NB4 (cell line): ENCODE measurements around the gene HSD17B2.

Experiments
- DNase-seq: peaks from one replicate; pipeline ENCODE4 v3.0.0; 2010; ENCODE audit warnings: low read depth
- H3K4me3 ChIP-seq: one replicate; pipeline ENCODE4 v1.5.1; 2011; ENCODE audit warnings: mild to moderate bottlenecking, low read depth, low read length, moderate library complexity
- MAX ChIP-seq: IDR thresholded peaks from 2 replicates; pipeline ENCODE4 v1.6.1; 2011; ENCODE audit warnings: low read depth, low read length
- MYC ChIP-seq: IDR thresholded peaks from 2 replicates; pipeline ENCODE4 v1.6.1; 2011; ENCODE audit warnings: low read depth, low read length
- POLR2A ChIP-seq: IDR thresholded peaks from 2 replicates; pipeline ENCODE4 v1.6.1; 2011; ENCODE audit warnings: mild to moderate bottlenecking; ENCODE audit not compliant: insufficient read length; ENCODE audit errors: extremely low read depth
- TF ChIP-seq, protein P1 (sequence below): IDR thresholded peaks from one replicate; pipeline ENCODE4 v1.5.1; 2012; ENCODE audit warnings: low read depth, low read length

The HSD17B2 gene

DNA sequence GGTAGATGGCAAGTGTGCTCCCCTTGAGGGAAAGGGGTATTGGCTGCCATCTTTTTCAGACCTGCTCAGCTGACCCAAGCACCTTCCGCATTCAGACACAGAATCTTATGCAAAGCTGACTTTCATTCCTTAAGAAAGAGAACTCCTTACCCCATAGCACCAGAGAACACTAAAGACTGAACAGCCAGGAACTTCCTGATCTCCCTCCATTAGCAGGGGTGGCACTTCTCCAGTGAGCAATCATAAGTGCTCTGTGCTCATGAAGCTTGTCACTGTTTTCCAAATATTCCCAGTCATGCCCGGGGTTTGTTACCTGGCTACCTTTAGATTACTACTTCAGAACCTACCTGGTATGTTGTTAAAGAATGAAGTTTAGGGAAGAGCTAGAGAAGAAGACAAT lies 11.9 kb downstream of the HSD17B2 start:
- DNase-seq, result no peak
- H3K4me3 ChIP-seq, result no peak overlapping the region
- TF ChIP-seq POLR2A, result no peak
- TF ChIP-seq, protein P1, sequence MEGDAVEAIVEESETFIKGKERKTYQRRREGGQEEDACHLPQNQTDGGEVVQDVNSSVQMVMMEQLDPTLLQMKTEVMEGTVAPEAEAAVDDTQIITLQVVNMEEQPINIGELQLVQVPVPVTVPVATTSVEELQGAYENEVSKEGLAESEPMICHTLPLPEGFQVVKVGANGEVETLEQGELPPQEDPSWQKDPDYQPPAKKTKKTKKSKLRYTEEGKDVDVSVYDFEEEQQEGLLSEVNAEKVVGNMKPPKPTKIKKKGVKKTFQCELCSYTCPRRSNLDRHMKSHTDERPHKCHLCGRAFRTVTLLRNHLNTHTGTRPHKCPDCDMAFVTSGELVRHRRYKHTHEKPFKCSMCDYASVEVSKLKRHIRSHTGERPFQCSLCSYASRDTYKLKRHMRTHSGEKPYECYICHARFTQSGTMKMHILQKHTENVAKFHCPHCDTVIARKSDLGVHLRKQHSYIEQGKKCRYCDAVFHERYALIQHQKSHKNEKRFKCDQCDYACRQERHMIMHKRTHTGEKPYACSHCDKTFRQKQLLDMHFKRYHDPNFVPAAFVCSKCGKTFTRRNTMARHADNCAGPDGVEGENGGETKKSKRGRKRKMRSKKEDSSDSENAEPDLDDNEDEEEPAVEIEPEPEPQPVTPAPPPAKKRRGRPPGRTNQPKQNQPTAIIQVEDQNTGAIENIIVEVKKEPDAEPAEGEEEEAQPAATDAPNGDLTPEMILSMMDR, result no peak
- TF ChIP-seq MYC, result no peak
- TF ChIP-seq MAX, result no peak

GRCh38 chr16:82047374-82047773 lies 12.3 kb downstream of the HSD17B2 start:
- no peak for DNase-seq
- H3K4me3 ChIP-seq, result no peak overlapping the region
- TF ChIP-seq MAX (no peak), MYC (no peak), POLR2A (no peak)
- TF ChIP-seq, protein P1, result no peak

DNA sequence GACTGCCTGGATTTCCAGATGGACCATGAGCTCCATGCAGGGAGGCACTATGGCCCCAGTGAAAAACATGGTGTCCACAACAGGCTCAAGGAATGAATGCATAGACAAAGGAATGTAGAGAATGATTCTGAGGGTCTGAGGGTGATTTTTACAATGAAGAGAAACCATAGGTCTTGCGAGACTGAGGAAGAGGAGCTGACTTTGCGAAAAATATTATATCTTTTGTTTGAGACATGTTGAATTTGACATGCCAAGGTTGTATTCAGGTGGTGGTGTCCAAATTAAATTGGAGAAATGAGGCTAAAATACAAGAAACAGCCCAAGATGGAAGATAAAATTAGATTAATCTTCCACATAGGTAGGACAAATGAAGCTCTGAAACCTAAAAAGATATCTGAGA lies 12.7 kb downstream of the HSD17B2 start:
- DNase-seq, result no peak
- no peak overlapping the region for H3K4me3 ChIP-seq
- TF ChIP-seq MAX (no peak), MYC (no peak), POLR2A (no peak)
- TF ChIP-seq, protein P1, result no peak

GRCh38 chr16:82049484-82049883 lies 14.4 kb downstream of the HSD17B2 start:
- DNase-seq, result no peak
- TF ChIP-seq MYC (no peak), MAX (no peak), POLR2A (no peak)
- TF ChIP-seq, protein P1, result no peak
- H3K4me3 ChIP-seq, result no peak overlapping the region

- DNase-seq, result no peak
- no peak for TF ChIP-seq POLR2A
- TF ChIP-seq MYC, result no peak
- TF ChIP-seq, protein P1, result no peak
- TF ChIP-seq MAX, result no peak
Measured at GRCh38 chr16:82050506-82050905, 15.5 kb downstream of the HSD17B2 start.

GRCh38 chr16:82050909-82051357 lies 15.9 kb downstream of the HSD17B2 start:
- TF ChIP-seq MAX, result no peak
- TF ChIP-seq POLR2A, result no peak
- TF ChIP-seq, protein P1, result no peak
- TF ChIP-seq MYC, result no peak
- DNase-seq, result no peak
- no peak overlapping the region for H3K4me3 ChIP-seq

More at GRCh38 chr16:82050506-82050905, 15.5 kb downstream of the HSD17B2 start:
- H3K4me3 ChIP-seq, result no peak overlapping the region
